DMS153 (cell line): Measurements from ENCODE around the gene CYB5D1.

Experiments used
- DNase-seq: peaks from one replicate; lab custom pipeline; 2025; lab: John Stamatoyannopoulos, UW

The CYB5D1 gene

DNA sequence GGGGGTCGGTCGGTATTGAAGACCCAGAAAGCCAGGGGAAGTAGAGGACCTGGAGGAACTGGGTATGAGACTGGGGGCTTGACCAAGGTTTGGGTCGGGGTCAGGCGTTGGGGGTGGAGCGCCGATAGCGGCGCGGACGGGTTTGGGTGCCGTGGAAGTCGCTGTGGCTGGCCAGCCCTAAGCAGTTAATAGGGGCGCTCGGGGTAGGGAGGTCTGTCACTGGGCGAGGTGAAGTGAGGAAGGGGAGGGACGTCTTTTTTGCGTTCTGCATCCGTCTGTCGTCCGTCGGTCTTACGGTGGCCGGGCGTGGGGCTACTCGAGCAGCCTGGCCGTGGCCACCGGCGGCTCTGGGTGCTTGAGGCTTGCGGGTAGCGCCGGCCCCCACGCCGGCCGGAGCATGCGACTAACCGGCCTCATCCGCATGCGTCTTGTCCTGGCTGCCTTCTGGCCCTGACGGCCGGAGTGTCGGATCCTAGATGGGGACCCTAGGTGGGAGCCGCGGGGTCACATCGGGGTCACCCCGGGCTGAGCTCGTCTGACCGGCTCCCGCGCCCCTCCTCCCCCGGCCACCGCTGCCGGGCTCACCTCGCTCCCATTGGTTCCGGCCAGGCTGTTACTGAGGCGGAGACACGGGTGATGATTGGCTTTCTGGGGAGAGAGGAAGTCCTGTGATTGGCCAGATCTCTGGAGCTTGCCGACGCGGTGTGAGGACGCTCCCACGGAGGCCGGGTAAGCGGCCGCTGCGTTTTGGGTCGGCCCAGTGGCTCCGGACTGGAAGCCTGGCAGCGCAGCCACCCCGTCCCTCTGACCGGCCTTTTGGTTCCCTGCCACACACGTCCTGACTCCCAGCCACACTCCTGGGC, 13.3 kb upstream of the CYB5D1 start:
- DNase-seq, result peak; percentile 43

DNA sequence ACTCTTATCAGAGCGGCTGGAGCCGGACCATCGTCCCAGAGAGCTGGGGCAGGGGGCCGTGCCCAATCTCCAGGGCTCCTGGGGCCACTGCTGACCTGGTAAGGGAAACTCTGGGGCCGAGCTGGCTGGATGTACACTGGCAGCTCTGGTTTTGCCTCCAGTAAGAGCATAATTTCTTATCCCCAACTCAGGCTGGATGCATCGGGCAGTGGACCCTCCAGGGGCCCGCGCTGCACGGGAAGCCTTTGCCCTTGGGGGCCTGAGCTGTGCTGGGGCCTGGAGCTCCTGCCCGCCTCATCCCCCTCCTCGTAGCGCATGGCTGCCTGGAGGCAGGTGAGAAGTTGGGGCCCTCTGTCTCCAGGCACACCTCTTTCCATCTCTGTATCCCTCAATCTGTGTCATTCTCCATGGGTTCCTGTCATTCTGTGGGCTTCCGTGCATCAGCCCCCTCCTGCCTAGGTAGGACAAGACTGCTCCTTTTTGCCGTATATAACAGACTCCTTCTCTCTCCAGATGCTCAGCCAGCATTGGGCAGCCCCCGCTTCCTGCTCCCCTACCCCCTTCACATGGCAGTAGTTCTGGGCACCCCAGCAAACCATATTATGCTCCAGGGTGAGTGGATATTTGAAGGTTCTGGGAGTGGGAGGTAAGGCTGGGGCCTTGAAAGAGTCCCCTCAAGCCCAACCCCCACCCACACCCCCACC, 12.3 kb upstream of the CYB5D1 start:
- no peak for DNase-seq

DNA sequence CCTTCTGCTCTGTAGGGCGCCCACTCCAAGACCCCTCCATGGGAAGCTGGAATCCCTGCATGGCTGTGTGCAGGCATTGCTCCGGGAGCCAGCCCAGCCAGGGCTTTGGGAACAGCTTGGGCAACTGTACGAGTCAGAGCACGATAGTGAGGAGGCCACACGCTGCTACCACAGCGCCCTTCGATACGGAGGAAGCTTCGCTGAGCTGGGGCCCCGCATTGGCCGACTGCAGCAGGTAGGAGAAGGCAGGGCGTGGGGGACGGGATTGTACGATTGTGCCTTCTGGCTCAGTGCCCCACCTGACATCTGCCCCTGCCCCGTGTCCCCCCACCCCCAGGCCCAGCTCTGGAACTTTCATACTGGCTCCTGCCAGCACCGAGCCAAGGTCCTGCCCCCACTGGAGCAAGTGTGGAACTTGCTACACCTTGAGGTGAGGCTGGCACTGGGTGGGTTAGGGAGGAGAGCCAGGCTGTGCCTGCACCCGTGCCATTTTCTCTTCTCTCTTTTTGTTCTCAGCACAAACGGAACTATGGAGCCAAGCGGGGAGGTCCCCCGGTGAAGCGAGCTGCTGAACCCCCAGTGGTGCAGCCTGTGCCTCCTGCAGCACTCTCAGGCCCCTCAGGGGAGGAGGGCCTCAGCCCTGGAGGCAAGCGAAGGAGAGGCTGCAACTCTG, 11.6 kb upstream of the CYB5D1 start:
- no peak for DNase-seq

- DNase-seq, result no peak
Observed at GRCh38 chr17:7846765-7847661, 10.8 kb upstream of the CYB5D1 start.

- no peak for DNase-seq
Observed at GRCh38 chr17:7848131-7848579, 9.6 kb upstream of the CYB5D1 start.

DNA sequence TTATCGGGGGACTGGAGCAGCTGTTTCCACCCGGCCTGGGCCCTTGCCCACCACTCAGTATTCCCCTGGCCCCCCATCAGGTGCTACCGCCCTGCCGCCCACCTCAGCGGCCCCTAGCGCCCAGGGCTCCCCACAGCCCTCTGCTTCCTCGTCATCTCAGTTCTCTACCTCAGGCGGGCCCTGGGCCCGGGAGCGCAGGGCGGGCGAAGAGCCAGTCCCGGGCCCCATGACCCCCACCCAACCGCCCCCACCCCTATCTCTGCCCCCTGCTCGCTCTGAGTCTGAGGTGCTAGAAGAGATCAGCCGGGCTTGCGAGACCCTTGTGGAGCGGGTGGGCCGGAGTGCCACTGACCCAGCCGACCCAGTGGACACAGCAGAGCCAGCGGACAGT, 9.1 kb upstream of the CYB5D1 start:
- no peak for DNase-seq

GRCh38 chr17:7849130-7849750, 8.6 kb upstream of the CYB5D1 start:
- no peak for DNase-seq

- no peak for DNase-seq
Observed at GRCh38 chr17:7849751-7850504, 7.9 kb upstream of the CYB5D1 start.

DNA sequence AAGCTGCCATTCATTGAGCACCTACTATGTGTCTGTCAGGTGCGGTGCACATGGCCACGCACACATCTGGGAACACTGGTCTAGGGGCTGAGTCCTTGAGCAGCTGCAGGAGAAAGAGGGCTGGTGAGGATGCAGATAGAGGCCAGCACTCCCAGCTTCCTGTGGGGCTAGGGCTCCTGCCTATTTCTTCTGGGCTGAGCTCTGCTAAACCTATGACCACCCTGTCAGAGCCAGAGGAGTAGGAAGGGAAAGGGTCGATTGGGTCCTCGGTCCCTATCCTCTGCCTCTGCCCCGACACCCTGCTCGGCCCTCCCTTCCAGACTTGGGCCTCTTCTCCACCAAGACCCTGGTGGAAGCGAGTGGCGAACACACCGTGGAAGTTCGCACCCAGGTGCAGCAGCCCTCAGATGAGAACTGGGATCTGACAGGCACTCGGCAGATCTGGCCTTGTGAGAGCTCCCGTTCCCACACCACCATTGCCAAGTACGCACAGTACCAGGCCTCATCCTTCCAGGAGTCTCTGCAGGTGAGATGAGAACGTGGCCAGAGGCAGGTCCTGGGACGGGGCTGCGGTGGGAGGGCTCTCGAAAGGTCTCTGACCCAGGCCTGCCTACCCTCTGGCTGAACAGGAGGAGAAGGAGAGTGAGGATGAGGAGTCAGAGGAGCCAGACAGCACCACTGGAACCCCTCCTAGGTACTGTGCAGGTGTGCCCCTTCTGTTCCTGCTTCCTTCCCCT, 6.9 kb upstream of the CYB5D1 start:
- no peak for DNase-seq

- DNase-seq, result peak; percentile 55
Observed at GRCh38 chr17:7851438-7852261, 6.2 kb upstream of the CYB5D1 start.

DNA sequence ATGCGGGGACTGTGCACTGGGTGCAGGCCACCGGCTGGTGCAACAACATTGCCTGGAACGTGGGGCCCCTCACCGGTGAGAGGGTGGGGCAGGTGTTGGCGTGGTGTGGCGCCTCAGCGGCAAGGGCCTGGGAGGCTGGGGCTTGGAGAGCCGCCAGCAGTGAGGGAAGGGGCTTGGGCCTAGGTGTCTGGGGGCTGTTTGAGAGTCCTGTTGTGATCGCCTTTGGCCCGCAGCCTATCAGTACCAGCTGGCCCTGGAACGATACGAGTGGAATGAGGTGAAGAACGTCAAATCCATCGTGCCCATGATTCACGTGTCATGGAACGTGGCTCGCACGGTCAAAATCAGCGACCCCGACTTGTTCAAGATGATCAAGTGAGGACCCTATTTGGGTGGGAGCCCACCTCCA, 5.5 kb upstream of the CYB5D1 start:
- no peak for DNase-seq

- no peak for DNase-seq
Observed at GRCh38 chr17:7852919-7853690, 4.7 kb upstream of the CYB5D1 start.

DNA sequence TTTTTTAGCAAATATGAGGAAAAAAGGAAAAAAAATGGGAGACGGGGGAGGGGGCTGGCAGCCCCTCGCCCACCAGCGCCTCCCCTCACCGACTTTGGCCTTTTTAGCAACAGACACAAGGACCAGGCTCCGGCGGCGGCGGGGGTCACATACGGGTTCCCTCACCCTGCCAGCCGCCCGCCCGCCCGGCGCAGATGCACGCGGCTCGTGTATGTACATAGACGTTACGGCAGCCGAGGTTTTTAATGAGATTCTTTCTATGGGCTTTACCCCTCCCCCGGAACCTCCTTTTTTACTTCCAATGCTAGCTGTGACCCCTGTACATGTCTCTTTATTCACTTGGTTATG, 4.1 kb upstream of the CYB5D1 start:
- DNase-seq, result no peak

GRCh38 chr17:7854078-7854777, 3.6 kb upstream of the CYB5D1 start:
- DNase-seq, result no peak

GRCh38 chr17:7854851-7855659, 2.7 kb upstream of the CYB5D1 start, which contains the start of gene TMEM88:
TMEM88 (plus strand) TSS chr17:7855066; CDS start chr17:7855075, 9 bp downstream.
- DNase-seq, result no peak

- no peak for DNase-seq
Observed at GRCh38 chr17:7855660-7856010, 2.2 kb upstream of the CYB5D1 start.
